Sigmoid colon (tissue), 7 donors: ENCODE results near the gene GALNT12. TPM values are rescaled to one million over a fixed set of nuclear protein-coding genes. Genes with fewer than 3 reads are reported as not detected.

ENCODE experiments used
- DNase-seq: peaks from one replicate; pipeline ENCODE4 v3.0.0-alpha.2; 2019
- H3K27ac ChIP-seq, 4 donors: fragments of 200-600 bp; sonication (generic); one replicate each; pipeline ENCODE4 v1.5.1; 2016 to 2019; ENCODE audit warnings: mild to moderate bottlenecking in 1 of 4
- H3K27me3 ChIP-seq, 3 donors: fragments of 200-600 bp; sonication (generic); one replicate each; pipeline ENCODE4 v1.5.1; 2019; ENCODE audit warnings: mild to moderate bottlenecking in 1 of 3
- H3K36me3 ChIP-seq, 4 donors: fragments of 200-600 bp; sonication (generic); one replicate each; pipeline ENCODE4 v1.5.1; 2016 to 2019
- H3K4me1 ChIP-seq, 4 donors: fragments of 200-600 bp; sonication (generic); one replicate each; pipeline ENCODE4 v1.5.1; 2017 to 2019
- H3K4me3 ChIP-seq, 4 donors: fragments of 200-600 bp; sonication (generic); one replicate each; pipeline ENCODE4 v1.5.1; 2017 to 2019; ENCODE audit warnings: mild to moderate bottlenecking in 2 of 4, moderate library complexity in 1 of 4
- H3K9me3 ChIP-seq, 4 donors: fragments of 200-600 bp in 3 of 4; sonication (generic) in 3 of 4; one replicate each; pipeline versions ENCODE4 v1.5.1 to v1.6.1; 2013 to 2019
- CTCF ChIP-seq, 4 experiments: fragments of 450-650 bp in 3 of 4; fragments of 200-600 bp in 1 of 4; IDR thresholded peaks; one replicate each; pipeline ENCODE4 v1.5.1; 2016 to 2019; ENCODE audit warnings: antibody characterized with exemption in 4 of 4, mild to moderate bottlenecking in 3 of 4, moderate library complexity in 2 of 4
- EP300 ChIP-seq, 4 donors: sonication (generic); formaldehyde crosslinking; IDR thresholded peaks; one replicate each; pipeline ENCODE4 v1.6.1; 2017; ENCODE audit warnings: antibody characterized with exemption in 4 of 4
- POLR2A ChIP-seq, 2 donors: fragments of 450-650 bp; IDR thresholded peaks; one replicate each; pipeline ENCODE4 v1.6.1; 2016; ENCODE audit warnings: antibody characterized with exemption in 2 of 2, mild to moderate bottlenecking in 2 of 2, moderate library complexity in 2 of 2
- POLR2AphosphoS5 ChIP-seq, 4 donors: sonication (generic); formaldehyde crosslinking; IDR thresholded peaks; one replicate each; pipeline ENCODE4 v1.6.1; 2017; ENCODE audit warnings: antibody characterized with exemption in 4 of 4
- WGBS, 2 donors: extraction: QIAGEN DNeasy Blood & Tissue Kit; methylation state at CpG; one replicate each; pipeline ENCODE4 v1.1.7; 2013; 5-methylcytosine and 5-hydroxymethylcytosine counted together
- intact Hi-C: fragments of 100-400 bp; cut with DNase I; formaldehyde crosslinking; loops from one replicate; pipeline ENCODE4 v1.15.1; 2023
- polyA plus RNA-seq, 3 donors: library from polyadenylated mRNA; stranded (reverse); fragments of 200-250 nt; gene quantifications; one replicate each; pipeline ENCODE4 v1.2.3, GENCODE V29; 2013
- total RNA-seq, 4 donors: library from RNA; depleted of rRNA; stranded (reverse); fragments of >200 nt; gene quantifications; one replicate each; pipeline ENCODE4 v1.1.0, GENCODE V29; 2016
- donor health status: healthy with polysubstance abuse.
- donor health status: Bipolar disorder and iron deficiency.
- donor health status: healthy.

GALNT12 gene
- total and polyA plus RNA-seq, 7 donors = 11.5 to 34.2 (median 18.9) TPM

DNA sequence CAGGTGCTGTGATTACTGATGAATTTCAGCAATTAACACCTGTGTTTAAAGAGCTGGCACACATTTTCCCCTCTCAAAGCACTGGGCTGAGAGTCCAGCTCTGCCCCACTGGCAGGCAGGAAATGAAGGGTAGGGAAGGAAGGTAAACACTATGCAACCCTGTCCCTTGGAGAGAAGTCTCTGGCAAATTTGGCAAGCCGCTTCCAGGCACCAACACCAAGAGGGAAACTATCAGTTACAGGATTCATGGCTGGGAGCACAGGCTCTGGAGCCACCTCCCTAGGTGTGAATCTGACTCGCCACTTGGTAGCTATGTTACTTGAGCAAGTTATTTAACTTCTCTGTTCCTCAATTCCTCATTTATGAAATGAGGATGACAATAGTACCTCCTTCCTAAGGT lies 14.4 kb upstream of the GALNT12 start:
- intact Hi-C loops = no loop called here
- no peaks in the 10 kb centered on the region for H3K27me3 ChIP-seq
- H3K4me3 ChIP-seq = no peak overlapping the region
- no peak for DNase-seq
- no peaks in the 10 kb centered on the region for H3K9me3 ChIP-seq
- 88 to 91% methylated on average over 2 of the region's 2 CpGs for WGBS, 2 donors
- H3K36me3 ChIP-seq = peaks cover 0 to 19% (median 5%) of the 10 kb centered on the region in 4 donors
- TF ChIP-seq POLR2A (IDR thresholded peaks at IDR 0.05) (no peak), EP300 (IDR thresholded peaks at IDR 0.05) (no peak), CTCF (IDR thresholded peaks at IDR 0.05) (no peak), POLR2AphosphoS5 (IDR thresholded peaks at IDR 0.05) (no peak)
- peaks cover 0 to 36% (median 27%) of the 10 kb centered on the region in 4 donors for H3K4me1 ChIP-seq
- H3K27ac ChIP-seq = no peak overlapping the region

- no peaks in the 10 kb centered on the region for H3K27me3 ChIP-seq
- intact Hi-C loops = loop anchor here (5.0 kb wide), 2 partner anchors 1027 to 1098 kb away; partner anchors contain the start of genes NR4A3 and XPA
- H3K36me3 ChIP-seq = peaks cover 0 to 6% (median 2%) of the 10 kb centered on the region in 4 donors
- no peaks in the 10 kb centered on the region for H3K9me3 ChIP-seq
- DNase-seq = no peak
- no peak for TF ChIP-seq CTCF (IDR thresholded peaks at IDR 0.05)
- no peak for TF ChIP-seq EP300 (IDR thresholded peaks at IDR 0.05)
- TF ChIP-seq POLR2AphosphoS5 (IDR thresholded peaks at IDR 0.05) = no peak
- no peak for TF ChIP-seq POLR2A (IDR thresholded peaks at IDR 0.05)
- H3K4me1 ChIP-seq = peaks cover 0 to 36% (median 27%) of the 10 kb centered on the region in 4 donors
- H3K27ac ChIP-seq = no peak overlapping the region
- 90 to 91% methylated on average over 3 of the region's 3 CpGs for WGBS, 2 donors
- no peak overlapping the region for H3K4me3 ChIP-seq
Observed at GRCh38 chr9:98794802-98795201, 12.7 kb upstream of the GALNT12 start.

DNA sequence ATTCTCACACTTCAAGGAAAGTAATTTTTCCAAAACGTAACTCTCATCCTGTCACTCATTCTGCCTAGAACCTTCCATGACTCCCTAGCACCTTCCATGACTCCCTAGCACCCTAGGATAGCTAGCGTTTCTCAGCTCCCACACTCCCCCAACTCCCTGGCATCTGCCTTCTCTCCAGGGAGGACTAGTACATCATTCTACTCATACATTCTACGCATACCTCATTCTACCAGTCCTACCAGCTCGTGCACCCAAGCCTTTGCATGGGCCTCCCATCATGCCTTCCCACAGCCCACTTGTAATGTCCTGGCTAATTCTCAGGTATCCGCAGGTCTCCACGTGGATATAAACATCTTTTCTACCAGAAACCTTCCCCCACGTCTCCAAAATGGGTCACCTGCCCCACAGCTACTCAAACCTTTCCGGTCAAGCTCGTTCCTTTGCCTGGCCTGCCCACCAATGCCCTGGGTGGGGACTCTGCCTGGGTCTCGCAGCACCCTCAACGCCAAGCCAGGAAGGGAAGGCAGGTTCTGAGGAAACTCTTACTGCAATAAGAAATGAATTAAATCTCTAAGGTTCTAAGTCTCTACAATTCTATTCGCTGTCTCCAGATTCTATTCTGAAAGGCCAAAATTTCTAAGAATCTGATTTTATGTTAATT lies 12.0 kb upstream of the GALNT12 start:
- Histone ChIP-seq H3K4me3 (peak overlapping the region; percentile 47 to 78 (median 68)), H3K27me3 (no peaks in the 10 kb centered on the region), H3K36me3 (peaks cover 0 to under 1% (median 0%) of the 10 kb centered on the region in 4 donors), H3K4me1 (peaks cover 0 to 36% (median 27%) of the 10 kb centered on the region in 4 donors), H3K27ac (peak overlapping the region; percentile 74 to 89 (median 86)), H3K9me3 (no peaks in the 10 kb centered on the region)
- WGBS, 2 donors = 36 to 60% methylated on average over 12 of the region's 12 CpGs
- TF ChIP-seq POLR2A (IDR thresholded peaks at IDR 0.05) (no peak), CTCF (IDR thresholded peaks at IDR 0.05) (no peak), EP300 (IDR thresholded peaks at IDR 0.05) (no peak), POLR2AphosphoS5 (IDR thresholded peaks at IDR 0.05) (no peak)
- no peak for DNase-seq
- intact Hi-C loops = loop anchor here (5.0 kb wide), 2 partner anchors 1027 to 1098 kb away; partner anchors contain the start of genes NR4A3 and XPA

GRCh38 chr9:98795970-98796363 lies 11.5 kb upstream of the GALNT12 start:
- intact Hi-C loops = loop anchor here (2.0 to 5.0 kb wide), 3 partner anchors 539 to 1099 kb away; partner anchors contain the start of genes NR4A3 and XPA
- no peaks in the 10 kb centered on the region for H3K36me3 ChIP-seq
- H3K4me3 ChIP-seq = peak overlapping the region; percentile 47 to 78 (median 68)
- H3K4me1 ChIP-seq = peaks cover 0 to 30% (median 23%) of the 10 kb centered on the region in 4 donors
- peak overlapping the region; percentile 74 to 89 (median 86) for H3K27ac ChIP-seq
- no peak for DNase-seq
- H3K9me3 ChIP-seq = no peaks in the 10 kb centered on the region
- TF ChIP-seq CTCF (IDR thresholded peaks at IDR 0.05) = no peak
- no peak for TF ChIP-seq POLR2A (IDR thresholded peaks at IDR 0.05)
- no peak for TF ChIP-seq EP300 (IDR thresholded peaks at IDR 0.05)
- no peak for TF ChIP-seq POLR2AphosphoS5 (IDR thresholded peaks at IDR 0.05)
- WGBS, 2 donors = 1% methylated on average over 48 of the region's 48 CpGs
- H3K27me3 ChIP-seq = no peaks in the 10 kb centered on the region
